Sigmoid colon (tissue), 7 donors: ENCODE measurements around the gene PARS2. TPM values are rescaled to one million over a fixed set of nuclear protein-coding genes. Genes with fewer than 3 reads are reported as not detected.

Source experiments
- DNase-seq: peaks from one replicate; pipeline ENCODE4 v3.0.0-alpha.2; 2019
- H3K27ac ChIP-seq, 4 donors: fragments of 200-600 bp; sonication (generic); one replicate each; pipeline ENCODE4 v1.5.1; 2016 to 2019; ENCODE audit warnings: mild to moderate bottlenecking in 1 of 4
- H3K27me3 ChIP-seq, 3 donors: fragments of 200-600 bp; sonication (generic); one replicate each; pipeline ENCODE4 v1.5.1; 2019; ENCODE audit warnings: mild to moderate bottlenecking in 1 of 3
- H3K36me3 ChIP-seq, 4 donors: fragments of 200-600 bp; sonication (generic); one replicate each; pipeline ENCODE4 v1.5.1; 2016 to 2019
- H3K4me1 ChIP-seq, 4 donors: fragments of 200-600 bp; sonication (generic); one replicate each; pipeline ENCODE4 v1.5.1; 2017 to 2019
- H3K4me3 ChIP-seq, 4 donors: fragments of 200-600 bp; sonication (generic); one replicate each; pipeline ENCODE4 v1.5.1; 2017 to 2019; ENCODE audit warnings: mild to moderate bottlenecking in 2 of 4, moderate library complexity in 1 of 4
- H3K9me3 ChIP-seq, 4 donors: fragments of 200-600 bp in 3 of 4; sonication (generic) in 3 of 4; one replicate each; pipeline versions ENCODE4 v1.5.1 to v1.6.1; 2013 to 2019
- CTCF ChIP-seq, 4 experiments: fragments of 450-650 bp in 3 of 4; fragments of 200-600 bp in 1 of 4; IDR thresholded peaks; one replicate each; pipeline ENCODE4 v1.5.1; 2016 to 2019; ENCODE audit warnings: antibody characterized with exemption in 4 of 4, mild to moderate bottlenecking in 3 of 4, moderate library complexity in 2 of 4
- EP300 ChIP-seq, 4 donors: sonication (generic); formaldehyde crosslinking; IDR thresholded peaks; one replicate each; pipeline ENCODE4 v1.6.1; 2017; ENCODE audit warnings: antibody characterized with exemption in 4 of 4
- POLR2A ChIP-seq, 2 donors: fragments of 450-650 bp; IDR thresholded peaks; one replicate each; pipeline ENCODE4 v1.6.1; 2016; ENCODE audit warnings: antibody characterized with exemption in 2 of 2, mild to moderate bottlenecking in 2 of 2, moderate library complexity in 2 of 2
- POLR2AphosphoS5 ChIP-seq, 4 donors: sonication (generic); formaldehyde crosslinking; IDR thresholded peaks; one replicate each; pipeline ENCODE4 v1.6.1; 2017; ENCODE audit warnings: antibody characterized with exemption in 4 of 4
- WGBS, 2 donors: extraction: QIAGEN DNeasy Blood & Tissue Kit; methylation state at CpG; one replicate each; pipeline ENCODE4 v1.1.7; 2013; 5-methylcytosine and 5-hydroxymethylcytosine counted together
- intact Hi-C: fragments of 100-400 bp; cut with DNase I; formaldehyde crosslinking; loops from one replicate; pipeline ENCODE4 v1.15.1; 2023
- polyA plus RNA-seq, 3 donors: library from polyadenylated mRNA; stranded (reverse); fragments of 200-250 nt; gene quantifications; one replicate each; pipeline ENCODE4 v1.2.3, GENCODE V29; 2013
- total RNA-seq, 4 donors: library from RNA; depleted of rRNA; stranded (reverse); fragments of >200 nt; gene quantifications; one replicate each; pipeline ENCODE4 v1.1.0, GENCODE V29; 2016
- donor health status: healthy with polysubstance abuse.
- donor health status: Bipolar disorder and iron deficiency.
- donor health status: healthy.

The PARS2 gene
- total and polyA plus RNA-seq, 7 donors, result 3.3 to 6.0 (median 5.1) TPM

- peaks cover 11 to 36% (median 18%) of the 10 kb centered on the region in 4 donors for H3K36me3 ChIP-seq
- no peaks in the 10 kb centered on the region for H3K27me3 ChIP-seq
- H3K4me1 ChIP-seq, result no peaks in the 10 kb centered on the region
- H3K9me3 ChIP-seq, result no peaks in the 10 kb centered on the region
- no peak overlapping the region for H3K27ac ChIP-seq
- TF ChIP-seq EP300 (IDR thresholded peaks at IDR 0.05), result no peak
- no peak for TF ChIP-seq CTCF (IDR thresholded peaks at IDR 0.05)
- no peak for TF ChIP-seq POLR2A (IDR thresholded peaks at IDR 0.05)
- TF ChIP-seq POLR2AphosphoS5 (IDR thresholded peaks at IDR 0.05), result no peak
- intact Hi-C loops, result no loop called here
- no peak for DNase-seq
- 92 to 94% methylated on average over 25 of the region's 25 CpGs for WGBS, 2 donors
- H3K4me3 ChIP-seq, result no peak overlapping the region
Measured at GRCh38 chr1:54754486-54755285, 9.6 kb downstream of the PARS2 start.

GRCh38 chr1:54754045-54754444 lies 10.3 kb downstream of the PARS2 start:
- no peak for DNase-seq
- H3K27me3 ChIP-seq, result no peaks in the 10 kb centered on the region
- H3K4me1 ChIP-seq, result no peaks in the 10 kb centered on the region
- intact Hi-C loops, result no loop called here
- H3K9me3 ChIP-seq, result no peaks in the 10 kb centered on the region
- H3K36me3 ChIP-seq, result peaks cover 11 to 36% (median 18%) of the 10 kb centered on the region in 4 donors
- TF ChIP-seq EP300 (IDR thresholded peaks at IDR 0.05) (no peak), CTCF (IDR thresholded peaks at IDR 0.05) (no peak), POLR2A (IDR thresholded peaks at IDR 0.05) (no peak)
- H3K27ac ChIP-seq, result no peak overlapping the region
- H3K4me3 ChIP-seq, result no peak overlapping the region
- WGBS, 2 donors, result 94 to 95% methylated on average over 22 of the region's 22 CpGs

- Histone ChIP-seq H3K27me3 (no peaks in the 10 kb centered on the region), H3K4me3 (no peak overlapping the region), H3K9me3 (no peaks in the 10 kb centered on the region), H3K36me3 (peaks cover 0 to 10% (median 2%) of the 10 kb centered on the region in 4 donors), H3K27ac (no peak overlapping the region), H3K4me1 (no peaks in the 10 kb centered on the region)
- no peak for DNase-seq
- TF ChIP-seq POLR2AphosphoS5 (IDR thresholded peaks at IDR 0.05) (no peak), POLR2A (IDR thresholded peaks at IDR 0.05) (no peak), EP300 (IDR thresholded peaks at IDR 0.05) (no peak), CTCF (IDR thresholded peaks at IDR 0.05) (no peak)
- WGBS, 2 donors, result 77 to 79% methylated on average over 4 of the region's 4 CpGs
- intact Hi-C loops, result no loop called here
Measured at GRCh38 chr1:54751426-54751825, 12.9 kb downstream of the PARS2 start.

- Histone ChIP-seq H3K9me3 (no peaks in the 10 kb centered on the region), H3K36me3 (peaks cover 0 to 2% (median 0%) of the 10 kb centered on the region in 4 donors), H3K27ac (no peak overlapping the region), H3K4me1 (no peaks in the 10 kb centered on the region), H3K4me3 (no peak overlapping the region), H3K27me3 (no peaks in the 10 kb centered on the region)
- DNase-seq, result no peak
- intact Hi-C loops, result no loop called here
- no peak for TF ChIP-seq EP300 (IDR thresholded peaks at IDR 0.05)
- no peak for TF ChIP-seq POLR2AphosphoS5 (IDR thresholded peaks at IDR 0.05)
- TF ChIP-seq POLR2A (IDR thresholded peaks at IDR 0.05), result no peak
- no peak for TF ChIP-seq CTCF (IDR thresholded peaks at IDR 0.05)
- WGBS, 2 donors, result 78 to 86% methylated on average over 6 of the region's 6 CpGs
Measured at GRCh38 chr1:54750596-54750995, 13.7 kb downstream of the PARS2 start.
